ENCODE measurements around the gene MRPL54. TPM values are rescaled to one million over a fixed set of nuclear protein-coding genes. Genes with fewer than 3 reads are reported as not detected.

MRPL54 gene
- total RNA-seq, 2 donors from 2014 or later = 38.1 to 38.9 TPM

DNA sequence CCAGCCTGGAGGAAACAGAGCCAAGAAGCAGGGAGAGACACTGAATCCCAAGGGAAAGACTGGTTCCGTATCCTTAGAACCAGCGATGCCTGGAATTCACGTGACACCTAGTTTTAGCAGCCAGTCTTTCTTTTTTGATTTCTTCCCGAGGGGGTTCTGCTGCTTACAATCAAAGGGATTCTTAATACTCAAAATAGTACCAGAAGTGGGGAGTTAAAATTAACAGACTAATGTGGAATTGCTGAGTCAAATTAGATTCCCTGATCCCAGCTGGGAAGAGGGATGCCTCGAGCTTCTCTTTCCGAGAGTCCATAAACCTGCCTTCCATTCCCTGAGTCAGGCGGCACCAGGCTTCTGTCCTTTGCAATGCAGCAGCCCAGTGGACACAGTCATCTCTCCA, 28.5 kb downstream of the MRPL54 start:
- peaks cover 38% of the 10 kb centered on the region for H3K27me3 Mint-ChIP-seq (ENCODE audit: insufficient read depth)
- H3K4me3 ChIP-seq (ENCODE audit: low read length) = no peak overlapping the region
- no peaks in the 10 kb centered on the region for H3K36me3 Mint-ChIP-seq (ENCODE audit: low read depth)
- no peaks in the 10 kb centered on the region for H3K4me1 Mint-ChIP-seq
- no peak overlapping the region for H3K27ac ChIP-seq (ENCODE audit: low read depth, low read length)
- H3K9me3 ChIP-seq (ENCODE audit: control insufficient read depth, low read length) = no peaks in the 10 kb centered on the region
- H3K4me1 ChIP-seq (ENCODE audit: control insufficient read depth, insufficient read depth, low read length) = no peaks in the 10 kb centered on the region
- TF ChIP-seq, protein P1, sequence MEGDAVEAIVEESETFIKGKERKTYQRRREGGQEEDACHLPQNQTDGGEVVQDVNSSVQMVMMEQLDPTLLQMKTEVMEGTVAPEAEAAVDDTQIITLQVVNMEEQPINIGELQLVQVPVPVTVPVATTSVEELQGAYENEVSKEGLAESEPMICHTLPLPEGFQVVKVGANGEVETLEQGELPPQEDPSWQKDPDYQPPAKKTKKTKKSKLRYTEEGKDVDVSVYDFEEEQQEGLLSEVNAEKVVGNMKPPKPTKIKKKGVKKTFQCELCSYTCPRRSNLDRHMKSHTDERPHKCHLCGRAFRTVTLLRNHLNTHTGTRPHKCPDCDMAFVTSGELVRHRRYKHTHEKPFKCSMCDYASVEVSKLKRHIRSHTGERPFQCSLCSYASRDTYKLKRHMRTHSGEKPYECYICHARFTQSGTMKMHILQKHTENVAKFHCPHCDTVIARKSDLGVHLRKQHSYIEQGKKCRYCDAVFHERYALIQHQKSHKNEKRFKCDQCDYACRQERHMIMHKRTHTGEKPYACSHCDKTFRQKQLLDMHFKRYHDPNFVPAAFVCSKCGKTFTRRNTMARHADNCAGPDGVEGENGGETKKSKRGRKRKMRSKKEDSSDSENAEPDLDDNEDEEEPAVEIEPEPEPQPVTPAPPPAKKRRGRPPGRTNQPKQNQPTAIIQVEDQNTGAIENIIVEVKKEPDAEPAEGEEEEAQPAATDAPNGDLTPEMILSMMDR (conservative IDR thresholded peaks at IDR 0.05) = no peak
- 89% methylated on average over 3 to 7 of the region's 7 CpGs for WGBS, 2 experiments (ENCODE audit: insufficient coverage in 1 of 2, insufficient read length in 1 of 2)
- peaks cover 17% of the 10 kb centered on the region for H3K27me3 ChIP-seq (ENCODE audit: control insufficient read depth, insufficient read depth, low read length, poor library complexity, severe bottlenecking)
- no peak overlapping the region for H3K27ac Mint-ChIP-seq
- H3K36me3 ChIP-seq (ENCODE audit: control insufficient read depth, insufficient read depth, low read length) = no peaks in the 10 kb centered on the region
- no peak overlapping the region for H3K4me3 Mint-ChIP-seq
- no peak for DNase-seq
- H3K9me3 Mint-ChIP-seq = no peaks in the 10 kb centered on the region
- no peak overlapping the region for H3K9ac ChIP-seq (ENCODE audit: extremely low read depth, low read length, poor library complexity, severe bottlenecking)

- Histone ChIP-seq H3K4me3 (ENCODE audit: low read length) (no peak overlapping the region), H3K4me1 (ENCODE audit: control insufficient read depth, insufficient read depth, low read length) (no peaks in the 10 kb centered on the region), H3K9ac (ENCODE audit: extremely low read depth, low read length, poor library complexity, severe bottlenecking) (no peak overlapping the region), H3K27ac (ENCODE audit: low read depth, low read length) (no peak overlapping the region), H3K36me3 (ENCODE audit: control insufficient read depth, insufficient read depth, low read length) (no peaks in the 10 kb centered on the region), H3K27me3 (ENCODE audit: control insufficient read depth, insufficient read depth, low read length, poor library complexity, severe bottlenecking) (peaks cover 8% of the 10 kb centered on the region), H3K9me3 (ENCODE audit: control insufficient read depth, low read length) (no peaks in the 10 kb centered on the region)
- no peak overlapping the region for H3K27ac Mint-ChIP-seq
- WGBS, 2 experiments (ENCODE audit: insufficient coverage in 1 of 2, insufficient read length in 1 of 2) = 87 to 92% methylated on average over 2 of the region's 3 CpGs
- peaks cover 7% of the 10 kb centered on the region for H3K9me3 Mint-ChIP-seq
- no peak for DNase-seq
- H3K4me1 Mint-ChIP-seq = no peaks in the 10 kb centered on the region
- TF ChIP-seq, protein P1 (conservative IDR thresholded peaks at IDR 0.05) = no peak
- H3K27me3 Mint-ChIP-seq (ENCODE audit: insufficient read depth) = peaks cover 35% of the 10 kb centered on the region
- no peaks in the 10 kb centered on the region for H3K36me3 Mint-ChIP-seq (ENCODE audit: low read depth)
- H3K4me3 Mint-ChIP-seq = no peak overlapping the region
Measured at GRCh38 chr19:3792114-3792513, 29.6 kb downstream of the MRPL54 start.

DNA sequence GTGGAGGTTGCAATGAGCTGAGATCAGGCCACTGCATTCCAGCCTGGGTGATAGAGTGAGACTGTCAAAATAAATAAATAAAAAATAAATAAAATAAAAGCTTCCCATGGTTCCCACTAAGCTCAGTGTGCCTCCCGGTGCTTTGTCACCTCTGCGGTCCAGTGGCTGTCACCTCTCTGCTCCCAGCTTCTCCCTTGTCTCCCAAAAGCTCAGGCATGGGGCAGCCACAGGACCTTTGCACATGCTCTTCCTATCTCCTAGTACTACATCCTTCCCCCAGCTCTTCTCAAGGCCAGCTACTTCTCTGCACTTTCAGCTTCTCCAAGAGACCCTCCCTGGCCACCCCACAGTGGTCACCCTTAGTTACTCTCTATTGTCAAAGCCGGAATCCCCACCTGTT, 31.3 kb downstream of the MRPL54 start:
- TF ChIP-seq, protein P1 (conservative IDR thresholded peaks at IDR 0.05) = no peak
- no peaks in the 10 kb centered on the region for H3K4me1 Mint-ChIP-seq
- Histone ChIP-seq H3K27me3 (ENCODE audit: control insufficient read depth, insufficient read depth, low read length, poor library complexity, severe bottlenecking) (peaks cover 8% of the 10 kb centered on the region), H3K27ac (ENCODE audit: low read depth, low read length) (no peak overlapping the region), H3K36me3 (ENCODE audit: control insufficient read depth, insufficient read depth, low read length) (no peaks in the 10 kb centered on the region), H3K9ac (ENCODE audit: extremely low read depth, low read length, poor library complexity, severe bottlenecking) (no peak overlapping the region), H3K4me1 (ENCODE audit: control insufficient read depth, insufficient read depth, low read length) (no peaks in the 10 kb centered on the region), H3K4me3 (ENCODE audit: low read length) (no peak overlapping the region), H3K9me3 (ENCODE audit: control insufficient read depth, low read length) (no peaks in the 10 kb centered on the region)
- no peak for DNase-seq
- H3K36me3 Mint-ChIP-seq (ENCODE audit: low read depth) = no peaks in the 10 kb centered on the region
- peaks cover 7% of the 10 kb centered on the region for H3K9me3 Mint-ChIP-seq
- peaks cover 30% of the 10 kb centered on the region for H3K27me3 Mint-ChIP-seq (ENCODE audit: insufficient read depth)
- no peak overlapping the region for H3K4me3 Mint-ChIP-seq
- 87 to 98% methylated on average over 3 of the region's 3 CpGs for WGBS, 2 experiments (ENCODE audit: insufficient coverage in 1 of 2, insufficient read length in 1 of 2)
- H3K27ac Mint-ChIP-seq = no peak overlapping the region

All from endodermal cell (in vitro differentiated cells).